Prostate gland (tissue), 2 donors: ENCODE results near the gene LTBP2. TPM values are rescaled to one million over a fixed set of nuclear protein-coding genes. Genes with fewer than 3 reads are reported as not detected.

Experiments
- DNase-seq: peaks from one replicate; pipeline ENCODE4 v3.0.0-alpha.2; 2019; ENCODE audit warnings: low spot score
- H3K27ac ChIP-seq, 2 donors: fragments of 200-600 bp; sonication (generic); 2 replicates each; pipeline ENCODE4 v1.5.1; 2017 to 2019
- H3K27me3 ChIP-seq: fragments of 200-600 bp; sonication (generic); replicated peaks from 2 replicates; pipeline ENCODE4 v1.5.1; 2019; ENCODE audit not compliant: insufficient read depth
- H3K36me3 ChIP-seq, 2 donors: fragments of 200-600 bp; sonication (generic); 1 replicate in 1 of 2; 2 replicates in 1 of 2; pipeline versions ENCODE4 v1.5.1 to v1.8.1; 2017 to 2019
- H3K4me1 ChIP-seq: fragments of 200-600 bp; sonication (generic); replicated peaks from 2 replicates; pipeline ENCODE4 v1.5.1; 2019
- H3K4me3 ChIP-seq, 2 donors: fragments of 200-600 bp; sonication (generic); 2 replicates each; pipeline ENCODE4 v1.5.1; 2017 to 2019
- H3K9me3 ChIP-seq: fragments of 200-600 bp; sonication (generic); 2 replicates; pipeline ENCODE4 v1.5.1; 2017
- CTCF ChIP-seq, 4 experiments: fragments of 200-600 bp in 2 of 4; fragments of 450-650 bp in 2 of 4; sonication (generic) in 2 of 4; IDR thresholded peaks; 1 replicate in 3 of 4; 2 replicates in 1 of 4; pipeline ENCODE4 v1.5.1; 2016 to 2019; ENCODE audit warnings: antibody characterized with exemption in 4 of 4, mild to moderate bottlenecking in 2 of 4, moderate library complexity in 2 of 4
- POLR2A ChIP-seq: fragments of 450-650 bp; IDR thresholded peaks from one replicate; pipeline ENCODE4 v1.6.1; 2016; ENCODE audit warnings: antibody characterized with exemption, mild to moderate bottlenecking
- POLR2AphosphoS5 ChIP-seq: sonication (generic); formaldehyde crosslinking; IDR thresholded peaks from one replicate; pipeline ENCODE4 v1.6.1; 2017; ENCODE audit warnings: antibody characterized with exemption
- WGBS: methylation state at CpG from one replicate; pipeline ENCODE4 v1.1.5; 2018; 5-methylcytosine and 5-hydroxymethylcytosine counted together
- intact Hi-C: fragments of 100-400 bp; cut with DNase I; formaldehyde crosslinking; loops from one replicate; pipeline ENCODE4 v1.14.2; 2022
- total RNA-seq, 2 donors: library from RNA; depleted of rRNA; stranded (reverse); fragments of >200 nt; gene quantifications; one replicate each; pipeline ENCODE4 v1.1.0, GENCODE V29; 2016

Gene LTBP2
- total RNA-seq: 10 to 100 TPM; 47.0 to 90.7 TPM

- WGBS: under 1% methylated on average over 49 of the region's 70 CpGs
- TF ChIP-seq POLR2AphosphoS5: no peak
- no peak for TF ChIP-seq CTCF (IDR thresholded peaks at IDR 0.05)
- TF ChIP-seq POLR2A: no peak
- H3K27me3 ChIP-seq: peaks cover 4% of the 10 kb centered on the region
- H3K27ac ChIP-seq: peak within 1 kb of the TSS; percentile 49 to 55
- peak within 1 kb of the TSS; percentile 46 to 59 for H3K4me3 ChIP-seq
- no peaks in the 10 kb centered on the region for H3K4me1 ChIP-seq
- DNase-seq: no peak
- intact Hi-C loops: loop anchor here (2.0 to 10.0 kb wide), 4 partner anchors 101 to 247 kb away; partner anchors contain the start of genes AREL1, FCF1 and YLPM1
- no peaks in the 10 kb centered on the region for H3K9me3 ChIP-seq
- no peaks in the 10 kb centered on the region for H3K36me3 ChIP-seq
Measured at GRCh38 chr14:74611650-74612349, at the start of gene LTBP2. Gene LTBP2, minus strand, starts transcription at chr14:74612237. Its CDS starts 293 bp downstream, at chr14:74611944.

GRCh38 chr14:74660863-74661262, 48.8 kb upstream of the LTBP2 start:
- no peak overlapping the region for H3K4me3 ChIP-seq
- TF ChIP-seq POLR2A (no peak), CTCF (IDR thresholded peaks at IDR 0.05) (no peak), POLR2AphosphoS5 (no peak)
- H3K27ac ChIP-seq: peak overlapping the region; percentile 8 to 28
- intact Hi-C loops: loop anchor here (5.0 kb wide), 1 partner anchor 44 kb away; no protein-coding TSS in a partner anchor
- no peaks in the 10 kb centered on the region for H3K27me3 ChIP-seq
- H3K4me1 ChIP-seq: no peaks in the 10 kb centered on the region
- no peaks in the 10 kb centered on the region for H3K36me3 ChIP-seq
- 65% methylated on average over 5 of the region's 5 CpGs for WGBS
- no peaks in the 10 kb centered on the region for H3K9me3 ChIP-seq
- DNase-seq: no peak

- Histone ChIP-seq H3K4me1 (no peaks in the 10 kb centered on the region), H3K27ac (no peak overlapping the region), H3K36me3 (no peaks in the 10 kb centered on the region), H3K9me3 (no peaks in the 10 kb centered on the region), H3K4me3 (no peak overlapping the region), H3K27me3 (no peaks in the 10 kb centered on the region)
- TF ChIP-seq POLR2AphosphoS5: no peak
- TF ChIP-seq POLR2A: no peak
- no peak for TF ChIP-seq CTCF (IDR thresholded peaks at IDR 0.05)
- intact Hi-C loops: loop anchor here (5.0 kb wide), 1 partner anchor 43 kb away; no protein-coding TSS in a partner anchor
- DNase-seq: no peak
- WGBS: 68% methylated on average over 3 of the region's 3 CpGs
Measured at GRCh38 chr14:74660167-74660566, 48.1 kb upstream of the LTBP2 start.

GRCh38 chr14:74658535-74659131, 46.6 kb upstream of the LTBP2 start:
- no peaks in the 10 kb centered on the region for H3K4me1 ChIP-seq
- DNase-seq: no peak
- H3K4me3 ChIP-seq: no peak overlapping the region
- no peak overlapping the region for H3K27ac ChIP-seq
- WGBS: 93% methylated on average over 1 of the region's 1 CpG
- intact Hi-C loops: no loop called here
- H3K9me3 ChIP-seq: no peaks in the 10 kb centered on the region
- TF ChIP-seq POLR2AphosphoS5: no peak
- no peak for TF ChIP-seq POLR2A
- no peak for TF ChIP-seq CTCF (IDR thresholded peaks at IDR 0.05)
- no peaks in the 10 kb centered on the region for H3K36me3 ChIP-seq
- no peaks in the 10 kb centered on the region for H3K27me3 ChIP-seq
